AG04450 (cell line): ENCODE measurements around the gene ARID3A. TPM values are rescaled to one million over a fixed set of nuclear protein-coding genes. Genes with fewer than 3 reads are reported as not detected.

Experiments
- CTCF ChIA-PET: fragments of 300-600, 350-600 bp; formaldehyde crosslinking; extraction: SDS; loops from one replicate; lab custom pipeline; 2022; ENCODE audit warnings: antibody characterized with exemption, inconsistent platforms; lab: Charles Lee
- POLR2A ChIA-PET: fragments of 350-600 bp; formaldehyde crosslinking; extraction: SDS; loops from one replicate; lab custom pipeline; 2021; ENCODE audit warnings: antibody characterized with exemption, inconsistent platforms; lab: Yijun Ruan, JAX
- DNase-seq: peaks from one replicate; pipeline ENCODE4 v3.0.0-alpha.2; 2011; ENCODE audit warnings: low read depth, low spot score
- H3K27ac ChIP-seq: one replicate; pipeline ENCODE4 v1.5.1; 2012; ENCODE audit warnings: low read depth, low read length, control low read depth
- H3K27me3 ChIP-seq: one replicate; pipeline ENCODE4 v1.6.0; 2012; ENCODE audit warnings: low read length; ENCODE audit not compliant: control insufficient read depth, insufficient read depth
- H3K4me3 ChIP-seq: 2 replicates; pipeline ENCODE4 v1.5.1; 2011; ENCODE audit warnings: mild to moderate bottlenecking, low read depth, low read length, control low read depth
- H3K9me3 ChIP-seq: 2 replicates; pipeline ENCODE4 v1.5.1; 2012; ENCODE audit warnings: low read length; ENCODE audit not compliant: control insufficient read depth, insufficient read depth
- CTCF ChIP-seq: IDR thresholded peaks from 2 replicates; pipeline ENCODE4 v1.5.1; 2011; ENCODE audit warnings: low read depth, low read length, control low read depth, inconsistent platforms
- polyA plus RNA-seq: library from polyadenylated mRNA; depleted of rRNA; stranded (reverse); fragments of >200 nt; gene quantifications from 2 replicates; pipeline ENCODE4 v1.2.3, GENCODE V29; 2011

ARID3A gene
- polyA plus RNA-seq, 1 experiment = 7.6 TPM

- H3K9me3 ChIP-seq = peaks cover 4% of the 10 kb centered on the region; the same call in 1 of the 2 replicates
- H3K4me3 ChIP-seq = no peak overlapping the region
- no peak for TF ChIP-seq CTCF
- POLR2A ChIA-PET = no interaction called here
- no peaks in the 10 kb centered on the region for H3K27me3 ChIP-seq
- CTCF ChIA-PET = no interaction called here
- no peak overlapping the region for H3K27ac ChIP-seq
- no peak for DNase-seq
Measured at GRCh38 chr19:1012334-1012733, 86.5 kb downstream of the ARID3A start.

- TF ChIP-seq CTCF = no peak
- CTCF ChIA-PET = no interaction called here
- H3K9me3 ChIP-seq = peaks cover 4% of the 10 kb centered on the region; the same call in 1 of the 2 replicates
- DNase-seq = no peak
- POLR2A ChIA-PET = no interaction called here
- H3K27me3 ChIP-seq = no peaks in the 10 kb centered on the region
- no peak overlapping the region for H3K27ac ChIP-seq
- H3K4me3 ChIP-seq = no peak overlapping the region
Measured at GRCh38 chr19:1013218-1013617, 87.4 kb downstream of the ARID3A start.

- Histone ChIP-seq H3K4me3 (no peak overlapping the region), H3K27me3 (no peaks in the 10 kb centered on the region), H3K27ac (no peak overlapping the region), H3K9me3 (peaks cover 4% of the 10 kb centered on the region; the same call in 1 of the 2 replicates)
- no peak for TF ChIP-seq CTCF
- POLR2A ChIA-PET = interaction anchor here (0.6 kb wide), 1 partner anchor 135 kb away, joined by 6 read pairs; no protein-coding TSS in a partner anchor
- DNase-seq = no peak
- CTCF ChIA-PET = no interaction called here
Measured at GRCh38 chr19:1014161-1015060, 88.6 kb downstream of the ARID3A start.

- DNase-seq = no peak
- POLR2A ChIA-PET = interaction anchor here (0.7 kb wide), 1 partner anchor 330 kb away, joined by 4 read pairs; no protein-coding TSS in a partner anchor
- Histone ChIP-seq H3K27ac (no peak overlapping the region), H3K9me3 (peaks cover 4% of the 10 kb centered on the region; the same call in 1 of the 2 replicates), H3K4me3 (no peak overlapping the region), H3K27me3 (no peaks in the 10 kb centered on the region)
- no peak for TF ChIP-seq CTCF
- CTCF ChIA-PET = interaction anchor here (1.2 kb wide), 1 partner anchor 229 kb away, joined by 3 read pairs; no protein-coding TSS in a partner anchor
Measured at GRCh38 chr19:1015061-1015781, 89.4 kb downstream of the ARID3A start.
